Stimulated activated CD4-positive, alpha-beta T cell treated with anti-CD3 and anti-CD28 coated beads, Interleukin-4, amount 100 ng/mL, for 1 hour (primary cell): ENCODE results near the gene NTRK1.
A peak's percentile ranks its signal among the peaks of the same experiment; 100 is the strongest.
"Not testable (repeated sequence)": the region's sequence is repeated elsewhere in the genome, so short reads cannot be mapped to it uniquely, and the experiment has no call there.

Experiments
- DNase-seq: peaks from one replicate; pipeline ENCODE4 v3.0.0-alpha.2; 2020

NTRK1 gene

DNA sequence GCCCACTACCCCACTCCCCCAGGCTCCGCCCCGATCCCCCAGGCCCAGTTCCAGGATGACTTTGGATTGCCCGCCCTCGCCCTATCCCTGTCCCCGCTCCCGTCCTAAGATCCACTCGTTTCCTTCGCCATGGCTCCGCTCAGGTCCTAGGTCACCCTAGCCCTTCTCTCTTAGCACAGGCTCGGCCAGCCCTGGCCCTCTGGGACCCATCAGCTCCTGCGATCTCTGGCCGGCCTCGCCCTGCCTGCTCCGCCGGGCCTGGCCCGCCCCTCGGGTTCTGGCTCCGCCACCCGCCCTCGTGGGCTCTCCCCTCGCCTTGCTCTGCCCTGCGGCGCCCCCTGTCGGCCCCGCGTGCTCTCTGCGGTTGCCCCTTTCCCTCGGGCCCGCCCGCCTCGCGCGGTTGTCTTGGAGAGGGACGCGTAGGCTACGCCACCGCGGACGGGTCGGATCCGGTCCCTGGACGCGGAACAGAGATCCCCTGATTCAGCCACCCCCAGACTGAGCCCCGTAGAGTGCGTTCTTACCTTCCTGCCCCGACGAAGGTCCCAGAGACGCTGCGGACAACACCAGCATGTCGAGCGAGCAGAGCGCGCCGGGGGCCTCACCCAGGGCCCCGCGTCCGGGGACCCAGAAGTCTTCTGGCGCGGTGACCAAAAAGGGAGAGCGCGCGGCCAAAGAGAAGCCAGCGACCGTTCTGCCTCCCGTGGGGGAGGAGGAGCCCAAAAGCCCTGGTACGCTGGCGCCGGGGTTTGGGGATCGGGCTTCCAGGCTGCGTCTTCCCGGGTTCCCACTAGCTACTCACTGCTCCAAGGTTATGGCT lies 59.8 kb downstream of the NTRK1 start, which contains the start of gene LRRC71:
Gene LRRC71 (plus strand): TSS at position 400 of the 820 bp plus-strand sequence. CDS start 172 bp downstream, at position 572.
- peak; percentile 74 for DNase-seq

DNA sequence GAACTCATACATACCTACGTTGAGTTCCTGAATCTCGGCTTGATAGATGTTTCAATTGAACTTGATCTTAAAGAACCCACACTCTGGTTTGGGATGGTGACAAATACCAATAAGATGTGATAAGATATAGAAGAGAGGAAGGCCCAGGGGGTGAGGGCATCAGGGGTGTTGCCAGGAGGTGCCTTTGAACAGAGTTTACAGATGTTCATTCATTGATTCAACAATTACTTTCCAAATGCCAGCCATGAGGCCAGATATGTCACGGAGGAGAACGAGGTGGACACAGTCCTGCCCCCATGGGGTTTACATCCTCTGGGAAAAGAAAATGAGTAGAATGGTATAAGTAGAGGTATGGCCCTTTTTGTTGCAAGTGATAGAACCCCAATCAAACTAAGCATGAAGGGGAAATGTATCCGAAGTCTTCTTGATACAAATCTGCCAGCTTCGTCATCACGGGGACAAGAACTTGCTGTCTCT lies 60.4 kb downstream of the NTRK1 start:
- DNase-seq = no peak

DNA sequence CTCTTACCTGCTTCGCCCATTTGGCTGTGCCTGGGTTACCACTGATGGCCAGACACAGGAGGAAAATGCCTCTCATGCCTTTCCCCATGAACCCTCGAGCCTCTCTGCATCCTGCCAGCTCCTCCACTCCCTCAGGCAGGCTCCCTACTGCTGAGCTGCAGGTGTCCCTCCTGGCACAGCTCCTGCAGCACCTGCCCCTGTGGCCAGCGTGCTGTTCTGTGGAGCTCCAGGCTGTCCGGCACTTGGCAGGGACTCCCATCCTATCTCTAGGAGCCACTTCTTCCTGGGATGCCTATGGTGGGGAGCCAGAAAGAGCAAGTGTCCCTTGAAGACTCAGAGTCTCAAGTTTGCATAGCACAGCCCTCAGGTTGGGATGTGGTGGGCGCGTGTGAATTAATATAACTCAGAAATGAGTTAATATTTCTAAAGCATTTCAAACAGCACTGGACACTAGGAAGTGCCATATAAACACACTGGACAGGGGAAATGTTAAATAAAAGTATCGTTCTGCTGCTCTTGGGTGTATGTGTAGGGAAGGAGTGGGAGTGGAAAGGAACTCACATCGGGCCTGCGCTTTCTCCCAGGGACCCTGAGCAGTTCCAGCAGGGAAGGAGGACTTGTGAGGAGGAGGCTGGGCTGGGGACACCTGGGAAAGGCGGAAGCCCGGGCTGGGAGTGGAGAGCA lies 62.5 kb downstream of the NTRK1 start:
- DNase-seq = no peak

DNA sequence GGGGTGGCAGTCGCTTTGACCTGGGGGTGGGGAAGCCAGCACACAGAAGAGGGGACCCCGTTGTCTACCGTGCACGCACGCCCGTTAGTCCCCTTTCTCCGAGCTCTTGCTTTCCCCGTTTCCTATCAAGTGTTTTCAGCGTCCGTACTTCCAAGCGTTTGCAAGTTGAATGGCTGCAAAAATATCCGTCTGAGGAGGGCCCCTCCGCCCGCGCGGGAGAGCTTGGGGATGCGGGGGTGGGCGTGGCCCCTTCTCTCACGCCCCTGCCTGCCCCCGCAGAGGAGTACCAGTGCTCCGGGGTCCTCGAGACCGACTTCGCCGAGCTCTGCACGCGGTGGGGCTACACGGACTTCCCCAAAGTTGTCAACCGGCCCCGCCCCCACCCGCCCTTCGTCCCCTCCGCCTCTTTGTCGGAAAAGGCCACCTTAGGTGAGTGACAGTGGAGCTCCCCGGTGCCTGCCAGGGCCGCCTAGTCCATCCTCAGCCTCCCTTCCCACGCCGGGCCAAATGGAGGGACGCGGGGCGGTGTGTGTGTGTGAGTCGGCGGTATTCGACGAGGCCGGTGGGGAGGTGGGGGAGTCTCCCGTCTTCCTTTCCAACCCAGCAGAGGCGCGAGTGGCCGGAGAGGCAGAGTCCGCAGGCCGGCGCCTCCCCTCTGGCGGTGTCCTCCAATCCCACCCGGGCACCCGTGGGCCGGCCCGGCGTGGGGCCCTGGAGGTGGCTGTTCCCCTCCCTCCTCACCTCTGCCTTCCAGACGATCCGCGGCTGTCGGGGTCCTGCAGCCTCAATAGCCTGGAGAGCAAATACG lies 63.2 kb downstream of the NTRK1 start:
- DNase-seq = no peak

DNA sequence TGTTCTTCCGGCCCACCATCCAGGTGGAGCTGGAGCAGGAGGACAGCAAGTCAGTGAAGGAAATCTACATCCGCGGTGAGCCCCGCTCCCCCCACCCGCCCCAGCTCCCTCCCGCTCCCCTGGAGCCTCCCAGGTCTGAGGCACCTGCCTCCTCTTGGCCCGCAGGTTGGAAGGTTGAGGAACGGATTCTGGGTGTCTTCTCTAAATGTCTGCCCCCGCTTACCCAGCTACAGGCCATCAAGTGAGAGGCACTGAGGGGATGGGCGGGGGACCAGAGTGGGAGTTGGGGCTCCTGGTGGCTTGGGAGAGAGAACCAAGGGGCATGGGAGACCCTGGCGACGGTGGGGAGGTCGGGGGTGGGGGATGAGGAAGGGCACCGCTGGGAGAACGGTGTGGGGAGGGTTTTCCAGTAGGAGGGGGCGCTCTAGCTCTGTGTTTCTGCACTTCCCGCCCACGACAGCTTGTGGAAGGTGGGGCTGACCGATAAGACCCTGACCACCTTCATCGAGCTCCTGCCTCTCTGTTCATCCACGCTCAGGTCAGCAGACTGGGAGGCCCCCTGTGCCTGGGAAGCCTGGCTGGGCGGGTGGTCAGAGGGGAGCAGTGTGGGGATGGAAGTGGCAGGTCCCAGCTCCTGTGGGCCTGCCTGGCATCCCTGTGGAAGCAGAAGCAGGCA lies 64.0 kb downstream of the NTRK1 start:
- DNase-seq = no peak

DNA sequence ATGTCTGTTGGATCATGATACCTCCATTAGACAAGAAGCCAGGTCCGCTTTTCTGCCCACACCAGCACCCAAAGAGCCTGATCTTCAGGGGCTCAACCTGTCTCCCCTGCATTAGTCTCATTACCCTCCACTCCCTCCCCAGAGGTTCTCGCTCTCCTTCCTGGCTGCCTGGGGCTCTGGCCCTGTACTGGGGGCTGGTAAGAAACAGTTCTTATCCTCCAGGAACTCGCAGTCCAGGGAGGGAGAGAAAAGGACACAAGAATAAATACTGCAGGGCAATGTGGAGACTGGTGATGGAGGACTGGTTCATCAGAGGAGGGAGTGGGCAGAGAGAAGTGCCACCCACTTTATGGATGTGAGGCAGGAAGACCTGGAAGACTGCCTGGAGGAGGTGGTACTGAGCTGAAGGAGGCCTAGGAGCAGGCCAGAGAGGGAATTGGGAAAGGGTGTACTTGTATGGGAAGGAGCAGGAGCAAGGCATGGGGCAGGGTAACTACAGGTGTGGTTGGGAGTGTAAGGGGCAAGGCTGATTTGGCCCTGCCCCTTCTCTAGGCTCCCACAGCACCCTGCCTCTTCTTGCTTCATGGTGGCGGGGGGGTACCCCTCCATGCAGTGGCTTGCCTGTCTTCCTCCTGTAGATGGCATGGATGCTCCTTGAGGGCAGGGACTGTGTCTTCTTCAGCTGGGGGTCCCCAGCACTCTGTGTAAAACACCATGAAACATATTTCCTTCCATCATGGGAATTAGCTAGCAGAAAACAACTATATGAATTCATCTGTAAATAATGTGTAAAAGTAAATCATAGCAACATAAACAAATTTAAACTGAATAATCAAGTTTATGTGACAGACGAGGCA lies 64.7 kb downstream of the NTRK1 start:
- no peak for DNase-seq

DNA sequence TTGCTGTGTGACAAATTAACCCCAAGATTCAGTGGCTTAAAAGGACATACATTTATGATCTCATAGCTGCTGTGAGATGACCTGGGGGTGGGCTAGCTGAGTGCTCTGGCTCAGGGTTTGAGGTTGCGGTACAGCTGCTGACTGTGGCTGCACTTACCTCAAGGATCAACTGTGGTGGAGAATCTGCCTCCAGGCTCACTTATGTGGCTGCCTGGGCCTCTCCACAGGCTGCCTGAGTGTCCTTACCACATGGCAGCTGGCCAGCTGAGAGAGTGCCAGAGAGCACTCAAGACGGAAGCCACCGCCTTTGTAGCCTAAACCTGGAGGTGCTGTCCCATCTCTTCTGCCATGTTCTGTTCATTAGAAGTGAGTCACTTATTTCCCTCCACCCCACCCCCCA lies 65.5 kb downstream of the NTRK1 start:
- DNase-seq = peak; percentile 26

DNA sequence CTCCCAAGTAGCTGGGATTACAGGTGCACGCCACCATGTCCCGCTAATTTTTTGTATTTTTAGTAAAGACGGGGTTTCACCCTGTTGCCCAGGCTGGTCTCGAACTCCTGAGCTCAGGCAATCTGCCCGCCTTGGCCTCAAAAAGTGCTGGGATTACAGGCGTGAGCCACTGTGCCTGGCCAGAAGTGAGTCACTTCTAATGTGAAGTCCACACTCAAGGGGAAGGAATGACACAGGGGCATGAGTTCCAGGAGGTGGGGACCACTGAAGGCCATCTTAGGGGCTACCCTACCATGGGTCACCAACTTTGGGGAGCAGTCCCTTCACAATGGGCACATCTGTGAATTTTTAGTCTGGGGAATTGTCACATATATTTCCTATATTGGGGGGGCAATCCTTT lies 66.0 kb downstream of the NTRK1 start:
- not testable (repeated sequence) for DNase-seq

DNA sequence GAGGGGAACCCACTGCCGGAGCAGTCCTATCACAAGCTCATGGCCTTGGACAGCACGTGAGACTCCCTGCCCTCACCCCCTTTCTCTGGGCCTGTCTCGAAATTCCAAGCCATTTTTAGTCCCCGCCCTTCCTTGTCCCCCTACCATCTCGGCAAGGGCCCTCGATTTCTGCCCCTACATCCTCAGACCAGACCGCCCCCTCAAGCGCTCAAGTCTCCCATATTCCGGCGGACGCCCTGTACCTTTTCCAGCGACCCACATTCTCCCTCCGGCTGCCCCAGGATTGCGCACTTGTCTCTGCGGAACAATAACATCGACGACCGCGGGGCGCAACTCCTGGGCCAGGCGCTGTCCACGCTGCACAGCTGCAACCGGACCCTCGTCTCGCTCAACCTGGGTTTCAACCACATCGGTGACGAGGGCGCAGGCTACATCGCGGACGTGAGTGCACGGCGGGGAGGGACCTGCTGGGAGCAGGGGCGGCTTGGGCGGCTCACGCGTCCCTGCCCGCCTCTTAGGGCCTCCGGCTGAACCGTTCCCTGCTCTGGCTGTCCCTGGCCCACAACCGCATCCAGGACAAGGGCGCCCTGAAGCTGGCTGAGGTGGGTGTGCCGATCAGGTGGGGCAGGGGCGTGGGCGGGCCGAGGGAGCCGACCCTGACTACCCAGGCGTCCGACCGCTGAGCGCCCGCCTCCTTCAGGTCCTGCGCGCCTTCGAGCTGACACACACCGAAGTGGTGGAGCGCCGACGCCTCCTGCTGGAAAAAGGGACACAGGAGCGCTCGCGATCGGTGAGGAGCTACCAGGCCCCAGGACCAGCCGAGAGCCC lies 66.8 kb downstream of the NTRK1 start:
- DNase-seq = peak; percentile 73

DNA sequence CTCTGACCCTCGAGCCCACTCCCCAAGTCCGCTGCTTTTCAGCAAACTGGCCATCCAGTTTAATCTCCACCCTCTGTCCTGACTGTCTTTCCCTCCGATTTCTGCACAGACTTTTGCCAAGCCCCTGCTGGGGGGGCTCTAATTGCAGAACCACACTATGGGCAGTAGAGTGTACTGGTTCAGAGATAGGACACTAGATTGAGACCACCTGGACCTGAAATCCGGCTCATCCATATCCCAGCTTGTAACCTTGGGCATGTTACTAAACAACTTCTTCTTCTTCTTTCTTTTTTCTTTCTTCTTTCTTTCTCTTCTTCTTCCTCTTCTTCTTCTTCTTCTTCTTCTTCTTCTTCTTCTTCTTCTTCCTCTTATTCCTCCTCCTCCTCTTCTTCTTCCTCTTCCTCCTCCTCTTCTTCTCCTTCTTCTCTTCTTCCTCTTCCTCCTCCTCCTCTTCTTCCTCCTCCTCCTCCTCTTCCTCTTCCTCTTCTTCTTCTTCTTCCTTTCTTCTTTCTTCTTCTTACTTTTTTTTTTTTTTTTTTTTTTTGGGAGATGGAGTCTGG lies 67.5 kb downstream of the NTRK1 start:
- DNase-seq = no peak

DNA sequence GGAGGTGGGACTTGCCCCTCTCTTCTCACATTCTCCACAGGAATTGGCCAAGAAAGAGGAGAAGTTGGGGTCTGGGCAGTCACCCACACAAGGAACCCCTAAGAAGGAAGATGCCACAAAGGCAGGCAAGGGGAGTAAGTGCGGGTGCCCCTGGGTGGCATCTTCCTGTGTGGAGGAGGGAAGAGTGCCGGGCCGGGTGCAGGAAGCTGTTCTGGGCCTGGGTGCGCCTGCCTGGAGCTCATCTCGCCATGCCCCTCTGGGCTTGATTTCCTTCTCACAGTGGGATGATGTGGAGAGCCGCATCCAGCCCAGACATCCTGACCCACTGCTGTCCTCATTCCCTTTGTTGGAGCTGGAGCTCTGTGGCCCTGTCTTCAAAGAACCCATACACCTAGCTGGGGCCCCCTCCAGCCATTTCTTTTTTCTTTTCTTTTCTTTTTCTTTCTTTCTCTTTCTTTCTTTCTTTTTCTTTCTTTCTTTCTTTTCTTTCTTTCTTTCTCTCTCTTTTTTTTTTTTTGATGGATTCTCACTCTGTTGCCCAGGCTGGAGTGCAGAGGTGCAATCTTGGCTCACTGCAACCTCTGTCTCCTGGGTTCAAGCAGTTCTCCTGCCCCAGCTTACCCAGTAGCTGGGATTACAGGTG lies 69.1 kb downstream of the NTRK1 start:
- DNase-seq = no peak

DNA sequence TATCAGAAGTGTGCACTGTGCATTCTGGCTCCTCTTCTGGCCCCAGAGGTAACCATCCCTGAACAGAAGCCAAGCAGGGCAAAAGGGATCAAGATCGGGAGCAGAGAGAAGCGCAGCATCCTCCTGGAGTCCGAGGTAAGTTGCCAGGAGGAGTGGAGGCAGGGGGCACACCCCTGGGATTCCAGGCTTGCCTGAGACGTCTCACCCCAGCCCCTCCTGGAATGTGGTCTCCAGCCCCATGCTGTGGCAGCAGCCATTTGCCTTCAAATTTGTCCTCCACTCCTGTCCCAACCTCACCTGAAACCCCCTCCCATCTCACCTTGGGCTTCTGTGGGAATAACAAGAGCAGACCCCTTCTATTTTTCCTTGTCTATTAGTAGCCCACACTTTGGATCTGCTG lies 69.8 kb downstream of the NTRK1 start:
- no peak for DNase-seq
